Right cardiac atrium (tissue), 5 donors: ENCODE results near the gene MRM2. TPM values are rescaled to one million over a fixed set of nuclear protein-coding genes. Genes with fewer than 3 reads are reported as not detected.

Experiments
- microRNA-seq, 2 donors: library from miRNA; unstranded; fragments of <30 nt; microRNA quantifications; one replicate each; pipeline ENCODE4 v1.2.0, GENCODE V29; 2020 to 2021
- polyA plus RNA-seq: library from polyadenylated mRNA; stranded (reverse); fragments of 200-250 nt; gene quantifications from one replicate; pipeline ENCODE4 v1.2.3, GENCODE V29; 2013
- total RNA-seq, 4 donors: library from RNA; stranded (reverse); fragmentation: NEBNext Ultra II Directional; extraction: Animal tissue kit (Norgen Biotek cat#: 25700); gene quantifications; one replicate each; pipeline ENCODE4 v1.2.1, GENCODE V29; 2021
- donor health status: healthy with polysubstance abuse.
- donor health status: DM: no; HTN: yes; CAD: no.
- donor health status: DM: no; HTN: no; CAD: no.
- donor health status: DM: no; HTN: yes; CAD: no; lungs with severe emphysema.
- donor health status: DM: yes; HTN: yes; CAD: no.

Gene MRM2
- total and polyA plus RNA-seq, 5 donors: 19.5 to 24.4 (median 21.4) TPM

Small RNAs within 50 kb of the gene (microRNA-seq; reads per million reads assigned to microRNA genes)
- 0 reads per million in 2 donors for gene MIR6836

Other genes starting within 250 kb of the MRM2 start
- gene MAD1L1, start 9.3 kb downstream of the MRM2 start, total RNA-seq: 10 to 100 TPM; 15.3 to 36.7 (median 29.7) TPM
- 41.0 TPM for gene MAD1L1, start 9.3 kb downstream of the MRM2 start, polyA plus RNA-seq
- gene NUDT1, start within 50 bp of the MRM2 start, total RNA-seq: 10 to 100 TPM; 10.6 to 17.2 (median 14.6) TPM
- gene NUDT1, start within 50 bp of the MRM2 start, polyA plus RNA-seq: 20.7 TPM
- 10 to 100 TPM; 34.0 to 44.5 (median 39.7) TPM for gene SNX8, start 72.2 kb upstream of the MRM2 start, total RNA-seq
- 32.3 TPM for gene SNX8, start 72.2 kb upstream of the MRM2 start, polyA plus RNA-seq
- 10 to 100 TPM; 64.9 to 81.7 (median 72.8) TPM for gene EIF3B, start 112.6 kb upstream of the MRM2 start, total RNA-seq
- gene EIF3B, start 112.6 kb upstream of the MRM2 start, polyA plus RNA-seq: 40.7 TPM
- gene CHST12, start 161.4 kb upstream of the MRM2 start, total RNA-seq: 10 to 100 TPM; 16.6 to 19.5 (median 19.4) TPM
- 17.9 TPM for gene CHST12, start 161.4 kb upstream of the MRM2 start, polyA plus RNA-seq
- not detected for gene GRIFIN, start 234.2 kb upstream of the MRM2 start, total RNA-seq
- not detected for gene GRIFIN, start 234.2 kb upstream of the MRM2 start, polyA plus RNA-seq